GM12873 (cell line): ENCODE measurements around the gene P4HB.

Experiments
- TF ChIP-seq, protein P1 (sequence below): IDR thresholded peaks from 2 replicates; pipeline ENCODE4 v1.5.1; 2012; ENCODE audit warnings: low read depth, mild to moderate bottlenecking, moderate library complexity, low read length, control low read depth; ENCODE audit not compliant: insufficient read depth; ENCODE audit errors: missing control alignments

Gene P4HB

DNA sequence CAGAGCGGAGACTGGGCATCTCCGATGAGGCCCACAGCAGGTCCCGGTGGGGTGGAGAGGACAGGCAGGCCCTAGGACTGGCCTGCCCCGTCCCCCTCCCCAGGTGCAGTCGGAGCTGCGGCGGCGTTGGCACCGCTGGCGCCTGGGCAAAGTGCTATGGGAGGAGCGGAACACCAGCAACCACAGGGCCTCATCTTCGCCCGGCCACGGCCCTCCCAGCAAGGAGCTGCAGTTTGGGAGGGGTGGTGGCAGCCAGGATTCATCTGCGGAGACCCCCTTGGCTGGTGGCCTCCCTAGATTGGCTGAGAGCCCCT, 47.0 kb downstream of the P4HB start:
- TF ChIP-seq, protein P1, sequence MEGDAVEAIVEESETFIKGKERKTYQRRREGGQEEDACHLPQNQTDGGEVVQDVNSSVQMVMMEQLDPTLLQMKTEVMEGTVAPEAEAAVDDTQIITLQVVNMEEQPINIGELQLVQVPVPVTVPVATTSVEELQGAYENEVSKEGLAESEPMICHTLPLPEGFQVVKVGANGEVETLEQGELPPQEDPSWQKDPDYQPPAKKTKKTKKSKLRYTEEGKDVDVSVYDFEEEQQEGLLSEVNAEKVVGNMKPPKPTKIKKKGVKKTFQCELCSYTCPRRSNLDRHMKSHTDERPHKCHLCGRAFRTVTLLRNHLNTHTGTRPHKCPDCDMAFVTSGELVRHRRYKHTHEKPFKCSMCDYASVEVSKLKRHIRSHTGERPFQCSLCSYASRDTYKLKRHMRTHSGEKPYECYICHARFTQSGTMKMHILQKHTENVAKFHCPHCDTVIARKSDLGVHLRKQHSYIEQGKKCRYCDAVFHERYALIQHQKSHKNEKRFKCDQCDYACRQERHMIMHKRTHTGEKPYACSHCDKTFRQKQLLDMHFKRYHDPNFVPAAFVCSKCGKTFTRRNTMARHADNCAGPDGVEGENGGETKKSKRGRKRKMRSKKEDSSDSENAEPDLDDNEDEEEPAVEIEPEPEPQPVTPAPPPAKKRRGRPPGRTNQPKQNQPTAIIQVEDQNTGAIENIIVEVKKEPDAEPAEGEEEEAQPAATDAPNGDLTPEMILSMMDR, result no peak

DNA sequence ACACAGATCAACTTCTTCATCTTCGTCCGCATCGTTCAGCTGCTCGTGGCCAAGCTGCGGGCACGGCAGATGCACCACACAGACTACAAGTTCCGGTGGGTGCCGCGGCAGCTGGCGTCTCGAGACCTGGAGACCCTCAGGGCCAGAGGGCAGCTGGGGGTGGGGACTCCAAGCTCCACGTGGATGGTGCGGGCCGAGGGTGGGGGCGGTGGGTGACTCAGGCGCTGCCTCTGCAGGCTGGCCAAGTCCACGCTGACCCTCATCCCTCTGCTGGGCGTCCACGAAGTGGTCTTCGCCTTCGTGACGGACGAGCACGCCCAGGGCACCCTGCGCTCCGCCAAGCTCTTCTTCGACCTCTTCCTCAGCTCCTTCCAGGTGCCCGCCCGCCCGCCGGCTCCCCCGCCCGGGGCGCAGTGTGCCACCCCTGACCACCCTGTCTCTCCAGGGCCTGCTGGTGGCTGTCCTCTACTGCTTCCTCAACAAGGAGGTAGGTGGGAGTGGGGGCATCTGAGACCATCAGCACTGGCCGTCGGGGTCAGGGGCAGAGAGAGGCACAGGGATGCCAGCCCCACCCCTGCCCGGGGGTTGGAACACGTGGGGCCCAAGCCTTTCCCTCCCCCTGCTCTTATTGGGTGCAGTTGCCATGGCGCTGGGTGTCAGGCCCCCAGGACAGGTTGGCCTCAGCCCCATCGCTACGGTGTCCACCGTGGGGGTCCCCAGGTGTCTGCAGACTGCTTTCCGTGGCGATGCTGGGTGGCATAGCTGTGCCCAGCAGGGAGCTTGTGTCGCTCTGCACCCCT, 47.6 kb downstream of the P4HB start:
- TF ChIP-seq, protein P1, result no peak

DNA sequence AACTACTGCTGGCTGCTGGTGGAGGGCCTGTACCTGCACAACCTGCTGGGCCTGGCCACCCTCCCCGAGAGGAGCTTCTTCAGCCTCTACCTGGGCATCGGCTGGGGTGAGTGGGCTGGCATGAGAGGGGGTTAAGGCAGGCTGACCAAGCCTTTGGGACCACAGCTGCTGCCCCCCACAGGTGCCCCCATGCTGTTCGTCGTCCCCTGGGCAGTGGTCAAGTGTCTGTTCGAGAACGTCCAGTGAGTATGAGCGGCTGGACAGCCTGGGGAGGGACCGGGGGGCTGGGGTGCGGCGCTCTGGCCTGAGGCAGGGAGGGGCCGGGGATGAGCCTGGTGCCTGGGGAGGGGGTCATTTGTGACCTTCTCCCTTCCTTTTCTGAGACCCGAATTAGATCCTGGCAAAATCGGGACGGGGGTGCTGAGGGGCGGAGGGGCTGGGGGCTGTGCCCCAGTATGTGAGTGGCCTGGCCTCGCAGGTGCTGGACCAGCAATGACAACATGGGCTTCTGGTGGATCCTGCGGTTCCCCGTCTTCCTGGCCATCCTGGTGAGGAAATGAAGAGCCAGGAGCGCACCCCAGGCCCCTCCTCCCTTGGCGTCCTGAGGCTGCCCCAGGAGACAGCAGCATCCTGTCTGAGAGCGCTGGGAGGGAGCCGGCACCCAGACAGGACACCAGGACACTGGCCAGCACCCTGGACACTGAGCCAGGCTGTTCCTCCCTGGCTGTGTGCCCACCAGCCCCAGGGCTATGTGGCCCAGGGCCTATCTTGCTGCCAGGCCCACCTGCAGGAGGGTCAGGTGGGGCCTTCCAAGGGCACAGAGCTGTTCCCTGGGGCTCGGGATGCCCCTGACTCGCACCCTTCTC, 48.4 kb downstream of the P4HB start:
- TF ChIP-seq, protein P1, result no peak

DNA sequence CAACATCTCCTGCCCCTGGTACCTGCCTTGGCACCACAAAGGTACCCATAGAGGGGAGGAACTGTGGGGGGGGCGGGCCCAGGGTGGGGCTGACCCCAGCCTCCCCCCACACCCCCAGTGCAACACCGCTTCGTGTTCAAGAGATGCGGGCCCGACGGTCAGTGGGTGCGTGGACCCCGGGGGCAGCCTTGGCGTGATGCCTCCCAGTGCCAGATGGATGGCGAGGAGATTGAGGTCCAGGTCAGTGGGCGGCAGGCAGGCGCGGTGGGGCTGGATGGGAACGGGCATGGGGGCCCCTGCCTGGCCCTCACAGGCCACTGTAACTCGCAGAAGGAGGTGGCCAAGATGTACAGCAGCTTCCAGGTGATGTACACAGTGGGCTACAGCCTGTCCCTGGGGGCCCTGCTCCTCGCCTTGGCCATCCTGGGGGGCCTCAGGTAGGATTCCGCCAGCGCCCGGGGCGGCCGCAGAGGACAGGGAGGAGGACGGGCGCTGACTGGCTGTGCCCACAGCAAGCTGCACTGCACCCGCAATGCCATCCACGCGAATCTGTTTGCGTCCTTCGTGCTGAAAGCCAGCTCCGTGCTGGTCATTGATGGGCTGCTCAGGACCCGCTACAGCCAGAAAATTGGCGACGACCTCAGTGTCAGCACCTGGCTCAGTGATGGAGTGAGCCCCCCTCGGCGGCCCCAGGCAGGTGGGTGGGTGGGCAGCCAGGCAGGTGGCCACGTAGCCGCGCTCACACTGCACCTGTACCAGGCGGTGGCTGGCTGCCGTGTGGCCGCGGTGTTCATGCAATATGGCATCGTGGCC, 49.2 kb downstream of the P4HB start:
- TF ChIP-seq, protein P1, result no peak

DNA sequence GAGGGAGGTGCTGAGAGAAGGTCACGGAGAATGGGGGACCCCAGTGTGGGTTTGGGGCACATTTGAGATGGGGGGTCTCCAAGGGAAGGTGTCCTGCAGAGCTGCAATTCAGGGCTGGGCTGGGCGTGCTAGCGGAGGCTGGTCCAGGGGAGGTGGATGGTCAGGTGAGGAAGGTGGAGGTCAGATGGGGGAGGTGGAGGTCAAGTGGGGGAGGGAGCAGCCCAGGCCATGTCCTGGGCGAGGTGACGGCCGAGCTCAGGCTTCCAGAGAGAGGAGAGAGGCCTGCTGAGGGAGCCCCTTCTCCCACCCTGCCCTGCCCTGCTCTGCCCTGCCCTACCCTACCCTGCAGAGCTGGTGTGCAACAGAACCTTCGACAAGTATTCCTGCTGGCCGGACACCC, 49.9 kb downstream of the P4HB start:
- TF ChIP-seq, protein P1, result no peak

DNA sequence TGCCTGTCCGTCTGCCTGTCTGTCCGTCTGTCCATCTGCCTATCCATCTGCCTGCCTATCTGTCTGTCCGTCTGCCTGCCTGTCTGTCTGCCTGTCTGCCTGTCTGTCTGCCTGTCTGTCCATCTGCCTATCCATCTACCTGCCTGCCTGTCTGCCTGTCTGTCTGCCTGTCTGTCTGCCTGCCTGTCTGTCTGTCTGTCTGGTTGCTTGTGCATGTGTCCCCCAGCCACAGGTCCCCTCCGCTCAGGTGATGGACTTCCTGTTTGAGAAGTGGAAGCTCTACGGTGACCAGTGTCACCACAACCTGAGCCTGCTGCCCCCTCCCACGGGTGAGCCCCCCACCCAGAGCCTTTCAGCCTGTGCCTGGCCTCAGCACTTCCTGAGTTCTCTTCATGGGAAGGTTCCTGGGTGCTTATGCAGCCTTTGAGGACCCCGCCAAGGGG, 50.8 kb downstream of the P4HB start:
- TF ChIP-seq, protein P1, result no peak
